H1 (cell line): ENCODE data around the gene SMARCB1. TPM values are rescaled to one million over a fixed set of nuclear protein-coding genes. Genes with fewer than 3 reads are reported as not detected.

Source experiments
- CTCF ChIA-PET: fragments of 300-600 bp; sonication (Branson Sonifier 250); formaldehyde crosslinking; loops from one replicate; lab custom pipeline; 2021; ENCODE audit not compliant: partially characterized antibody; lab: Charles Lee
- POLR2A ChIA-PET: fragments of 300-600 bp; sonication (Branson Sonifier 250); formaldehyde crosslinking; loops from one replicate; lab custom pipeline; 2021; ENCODE audit warnings: inconsistent platforms; ENCODE audit not compliant: partially characterized antibody; lab: Charles Lee
- DNase-seq, 2 experiments: peaks; one replicate each; pipeline versions ENCODE4 v3.0.0 to v3.0.0-alpha.2; 2010 to 2022; ENCODE audit warnings: low spot score in 2 of 2, low read depth in 1 of 2, mixed read lengths in 1 of 2
- FAIRE-seq: peaks from 2 replicates; lab custom pipeline; 2011; peaks lifted over from hg19 to GRCh38; lab: Jason Lieb, UNC
- H2AFZ ChIP-seq: 2 replicates; pipeline ENCODE4 v1.8.1; 2012; ENCODE audit warnings: low read length, inconsistent platforms
- H2AK5ac ChIP-seq: 2 replicates; pipeline ENCODE4 v1.6.1; 2013; ENCODE audit warnings: low read depth, low read length
- H2BK120ac ChIP-seq: replicated peaks from 2 replicates; pipeline ENCODE3; 2013; ENCODE audit warnings: low read depth, low read length, inconsistent platforms
- H2BK12ac ChIP-seq: 2 replicates; pipeline ENCODE4 v1.6.1; 2013; ENCODE audit warnings: low read depth, low read length
- H2BK15ac ChIP-seq: 2 replicates; pipeline ENCODE4 v1.6.1; 2013; ENCODE audit warnings: low read length
- H2BK20ac ChIP-seq: 2 replicates; pipeline ENCODE4 v1.6.1; 2013; ENCODE audit warnings: low read length
- H2BK5ac ChIP-seq: 2 replicates; pipeline ENCODE4 v1.6.1; 2013; ENCODE audit warnings: low read depth, low read length
- H3K14ac ChIP-seq: 2 replicates; pipeline ENCODE4 v1.6.1; 2013; ENCODE audit warnings: inconsistent platforms; ENCODE audit not compliant: insufficient read length
- H3K18ac ChIP-seq: 2 replicates; pipeline ENCODE4 v1.6.1; 2013; ENCODE audit warnings: low read length; ENCODE audit errors: extremely low read depth
- H3K23ac ChIP-seq: 2 replicates; pipeline ENCODE4 v1.6.1; 2013; ENCODE audit warnings: inconsistent platforms; ENCODE audit not compliant: insufficient read length
- H3K23me2 ChIP-seq: 2 replicates; pipeline ENCODE4 v1.6.1; 2013; ENCODE audit warnings: low read depth, low read length
- H3K27ac ChIP-seq: 2 replicates; pipeline ENCODE4 v1.6.1; 2011; ENCODE audit warnings: low read depth, low read length, inconsistent platforms
- H3K27me3 ChIP-seq, 4 experiments: replicated peaks in 1 of 4; 1 replicate in 1 of 4; 2 replicates in 3 of 4; pipeline versions ENCODE4 v1.6.1 to v1.8.1; 2011 to 2013; ENCODE audit warnings: low read length in 3 of 4, mild to moderate bottlenecking in 3 of 4, inconsistent platforms in 2 of 4, mixed read lengths in 2 of 4, moderate library complexity in 1 of 4; ENCODE audit not compliant: control insufficient read depth in 3 of 4, insufficient read depth in 3 of 4; ENCODE audit errors: extremely low read depth in 1 of 4
- H3K36me3 ChIP-seq, 4 experiments: 2 replicates each; pipeline versions ENCODE4 v1.6.1 to v1.8.1; 2011 to 2013; ENCODE audit warnings: mild to moderate bottlenecking in 4 of 4, low read length in 3 of 4, moderate library complexity in 2 of 4, control low read depth in 1 of 4, inconsistent platforms in 1 of 4; ENCODE audit not compliant: insufficient read depth in 4 of 4, control insufficient read depth in 2 of 4
- H3K4ac ChIP-seq: replicated peaks from 2 replicates; pipeline ENCODE3; 2013; ENCODE audit warnings: low read length, low read depth, mixed read lengths, inconsistent platforms; ENCODE audit not compliant: insufficient read length
- H3K4me1 ChIP-seq, 4 experiments: replicated peaks in 1 of 4; 1 replicate in 1 of 4; 2 replicates in 3 of 4; pipeline versions ENCODE4 v1.6.1 to v1.8.1; 2011 to 2013; ENCODE audit warnings: low read length in 3 of 4, inconsistent platforms in 2 of 4, mixed read lengths in 1 of 4; ENCODE audit not compliant: insufficient read depth in 4 of 4, control insufficient read depth in 3 of 4
- H3K4me2 ChIP-seq, 2 experiments: 2 replicates each; pipeline versions ENCODE4 v1.6.1 to v1.8.1; 2011 to 2013; ENCODE audit warnings: low read depth in 2 of 2, low read length in 2 of 2, control low read depth in 1 of 2, inconsistent platforms in 1 of 2, mild to moderate bottlenecking in 1 of 2; ENCODE audit not compliant: insufficient read depth in 1 of 2
- H3K4me3 ChIP-seq, 4 experiments: fragments of 200-600, 300-600 bp in 1 of 4; sonication (generic), shearing (Covaris generic), sonication (Bioruptor Twin) in 1 of 4; 2 replicates each; pipeline versions ENCODE4 v1.5.1 to v1.8.1; 2011 to 2016; ENCODE audit warnings: low read length in 4 of 4, low read depth in 3 of 4, control low read depth in 2 of 4, inconsistent platforms in 2 of 4, mild to moderate bottlenecking in 2 of 4, mixed read lengths in 1 of 4, moderate library complexity in 1 of 4; ENCODE audit not compliant: insufficient read depth in 2 of 4; ENCODE audit errors: extremely low read depth in 1 of 4
- H3K56ac ChIP-seq: replicated peaks from 2 replicates; pipeline ENCODE3; 2013; ENCODE audit warnings: low read depth, mild to moderate bottlenecking, mixed read lengths, low read length, inconsistent platforms; ENCODE audit not compliant: insufficient read length
- H3K79me1 ChIP-seq: 2 replicates; pipeline ENCODE4 v1.6.1; 2013; ENCODE audit warnings: low read depth, low read length, control low read depth
- H3K79me2 ChIP-seq, 2 experiments: 2 replicates each; pipeline versions ENCODE4 v1.6.1 to v1.8.1; 2012 to 2013; ENCODE audit warnings: low read length in 2 of 2, mild to moderate bottlenecking in 2 of 2, inconsistent platforms in 1 of 2; ENCODE audit not compliant: insufficient read depth in 2 of 2, control insufficient read depth in 1 of 2
- H3K9ac ChIP-seq, 4 experiments: replicated peaks in 1 of 4; 1 replicate in 1 of 4; 2 replicates in 3 of 4; pipeline versions ENCODE4 v1.6.1 to v1.8.1; 2011 to 2013; ENCODE audit warnings: low read depth in 3 of 4, low read length in 3 of 4, control low read depth in 2 of 4, mild to moderate bottlenecking in 2 of 4, moderate library complexity in 2 of 4, inconsistent platforms in 1 of 4; ENCODE audit errors: extremely low read depth in 1 of 4
- H3K9me3 ChIP-seq, 2 experiments: 2 replicates each; pipeline versions ENCODE4 v1.6.1 to v1.8.1; 2012 to 2013; ENCODE audit warnings: mild to moderate bottlenecking in 2 of 2, moderate library complexity in 2 of 2, control low read depth in 1 of 2, inconsistent platforms in 1 of 2, low read depth in 1 of 2, low read length in 1 of 2, mixed read lengths in 1 of 2; ENCODE audit not compliant: insufficient read depth in 2 of 2
- H4K20me1 ChIP-seq, 2 experiments: replicated peaks in 1 of 2; 2 replicates each; pipeline versions ENCODE3 to v1.8.1; 2011 to 2013; ENCODE audit warnings: inconsistent platforms in 2 of 2, low read length in 2 of 2, mild to moderate bottlenecking in 1 of 2; ENCODE audit not compliant: insufficient read depth in 2 of 2, control insufficient read depth in 1 of 2
- H4K5ac ChIP-seq: 2 replicates; pipeline ENCODE4 v1.6.1; 2013; ENCODE audit warnings: low read length, low read depth, mixed read lengths, inconsistent platforms; ENCODE audit not compliant: insufficient read length
- H4K8ac ChIP-seq: 2 replicates; pipeline ENCODE4 v1.8.0; 2013; ENCODE audit warnings: mild to moderate bottlenecking, moderate library complexity, low read length, inconsistent platforms; ENCODE audit not compliant: insufficient read depth; ENCODE audit errors: extremely low read depth
- H4K91ac ChIP-seq: replicated peaks from 2 replicates; pipeline ENCODE3; 2013; ENCODE audit warnings: low read length, mixed read lengths, inconsistent platforms; ENCODE audit not compliant: insufficient read length
- CREB1 ChIP-seq: IDR thresholded peaks from 2 replicates; pipeline ENCODE4 v1.6.1; 2012; ENCODE audit warnings: inconsistent platforms
- E2F6 ChIP-seq: IDR thresholded peaks from 2 replicates; pipeline ENCODE4 v1.6.1; 2012; ENCODE audit warnings: inconsistent platforms
- EGR1 ChIP-seq: IDR thresholded peaks from 2 replicates; pipeline ENCODE4 v1.6.1; 2011; ENCODE audit warnings: low read depth, low read length, borderline replicate concordance
- EP300 ChIP-seq, 2 experiments: IDR thresholded peaks; 1 replicate in 1 of 2; 2 replicates in 1 of 2; pipeline ENCODE4 v1.6.1; 2011 to 2012; ENCODE audit warnings: low read depth in 2 of 2, low read length in 2 of 2, mild to moderate bottlenecking in 2 of 2, borderline replicate concordance in 1 of 2, inconsistent platforms in 1 of 2, moderate library complexity in 1 of 2
- HDAC2 ChIP-seq, 2 experiments: fragments of 300-600 bp in 1 of 2; sonication (generic) in 1 of 2; IDR thresholded peaks; 2 replicates each; pipeline ENCODE4 v1.6.1; 2011 to 2012; ENCODE audit warnings: low read depth in 2 of 2, low read length in 2 of 2, mild to moderate bottlenecking in 2 of 2, moderate library complexity in 2 of 2, borderline replicate concordance in 1 of 2, inconsistent platforms in 1 of 2
- MAX ChIP-seq: IDR thresholded peaks from 2 replicates; pipeline ENCODE4 v1.6.1; 2012; ENCODE audit warnings: inconsistent platforms
- NRF1 ChIP-seq: IDR thresholded peaks from 2 replicates; pipeline ENCODE4 v1.6.1; 2011; ENCODE audit warnings: mild to moderate bottlenecking, low read depth, low read length, improper control_type of control experiment
- POLR2A ChIP-seq, 2 experiments: IDR thresholded peaks; 1 replicate in 1 of 2; 2 replicates in 1 of 2; pipeline ENCODE4 v1.6.1; 2011; ENCODE audit warnings: low read depth in 2 of 2, low read length in 2 of 2, mild to moderate bottlenecking in 2 of 2; ENCODE audit errors: control extremely low read depth in 1 of 2
- TBP ChIP-seq: IDR thresholded peaks from 2 replicates; pipeline ENCODE4 v1.6.1; 2011; ENCODE audit warnings: low read depth, low read length, improper control_type of control experiment
- TCF12 ChIP-seq: IDR thresholded peaks from 2 replicates; pipeline ENCODE4 v1.6.1; 2011; ENCODE audit warnings: low read depth, mild to moderate bottlenecking, low read length
- TEAD4 ChIP-seq: IDR thresholded peaks from 2 replicates; pipeline ENCODE4 v1.6.1; 2012; ENCODE audit warnings: low read depth, low read length, inconsistent platforms, mixed read lengths
- YY1 ChIP-seq: IDR thresholded peaks from 2 replicates; pipeline ENCODE4 v1.6.1; 2011; ENCODE audit warnings: low read depth, mild to moderate bottlenecking, low read length
- WGBS, 2 experiments: shearing (Covaris generic) in 1 of 2; methylation state at CpG; one replicate each; pipeline versions ENCODE4 v1.1.6 to v1.1.7; 2013 to 2015; ENCODE audit warnings: low lambda C conversion rate in 2 of 2, mixed read lengths in 2 of 2, inconsistent platforms in 1 of 2, low coverage in 1 of 2, missing lambda C conversion rate in 1 of 2; ENCODE audit not compliant: insufficient replicate concordance in 2 of 2, insufficient coverage in 1 of 2, insufficient read length in 1 of 2; ENCODE audit errors: extremely low coverage in 1 of 2, missing lambda C conversion rate in 1 of 2; 5-methylcytosine and 5-hydroxymethylcytosine counted together
- polyA plus RNA-seq, 7 experiments: library from polyadenylated mRNA; depleted of rRNA in 3 of 7; stranded (reverse) in 5 of 7; unstranded in 2 of 7; fragments of >200 nt in 5 of 7; fragments of 200-250 nt in 2 of 7; gene quantifications; 1 replicate in 5 of 7; 2 replicates in 1 of 7; 4 replicates in 1 of 7; pipeline versions ENCODE4 v1.2.1 to v1.2.3, GENCODE V29; 2011 to 2013; ENCODE audit warnings: missing spikeins in 2 of 7, mixed read lengths in 2 of 7
- total RNA-seq: library from RNA; stranded (reverse); fragmentation: NEBNext Ultra II Directional; extraction: Animal tissue kit (Norgen Biotek cat#: 25700); gene quantifications from 2 replicates; pipeline ENCODE4 v1.2.1, GENCODE V29; 2021

Gene SMARCB1
- total and polyA plus RNA-seq, 2 of the 8 experiments (the other 6 are each of a cell fraction or from before 2014, with no cell fraction given) = 116 to 145 TPM

GRCh38 chr22:23751441-23751996, 35.2 kb upstream of the SMARCB1 start:
- peak overlapping the region; percentile 74 for H3K4me2 ChIP-seq
- FAIRE-seq (no peak), DNase-seq (no peak)
- ChIA-PET POLR2A (interaction anchor here (0.9 to 2.3 kb wide), 5 partner anchors 12 to 106 kb away, joined by 3 to 8 read pairs (median 3); partner anchors contain the start of genes CHCHD10 and SLC2A11), CTCF (interaction anchor here (2.2 kb wide), 1 partner anchor 17 kb away, joined by 6 read pairs; no protein-coding TSS in a partner anchor)
- peak overlapping the region; percentile 98 for H4K5ac ChIP-seq
- WGBS, 2 experiments = 31% methylated on average over 21 of the region's 22 CpGs; no CpG with 5 or more reads in 1 of the 2 experiments
- H3K9ac ChIP-seq = peak overlapping the region; percentile 71 to 78 (median 73)
- TF ChIP-seq EP300 (IDR thresholded peaks at IDR 0.05; ENCODE audit: borderline replicate concordance in 1 of 2, low read depth in 2 of 2, low read length in 2 of 2) = no peak
- no peak for TF ChIP-seq NRF1
- no peak for TF ChIP-seq HDAC2 (IDR thresholded peaks at IDR 0.05; ENCODE audit: borderline replicate concordance in 1 of 2, low read depth in 2 of 2, low read length in 2 of 2)
- peak; percentile 33; the same call in 1 of the 2 replicates for TF ChIP-seq E2F6
- 0 out of 3 replicates have a peak, but pooled peaks of 1 of the 2 experiments have one; percentile 33 for TF ChIP-seq POLR2A (IDR thresholded peaks at IDR 0.05; ENCODE audit: control extremely low read depth in 1 of 2, low read depth in 2 of 2, low read length in 2 of 2)
- peak; percentile 42; the same call in 1 of the 2 replicates for TF ChIP-seq MAX
- peak; percentile 77 for TF ChIP-seq YY1
- peak; percentile 45; the same call in 1 of the 2 replicates for TF ChIP-seq EGR1
- TF ChIP-seq TBP = peak; percentile 93
- no peak for TF ChIP-seq TCF12
- TF ChIP-seq CREB1 = no peak
- TF ChIP-seq TEAD4 = peak; percentile 4; the same call in 1 of the 2 replicates
- peak overlapping the region; percentile 87 for H3K18ac ChIP-seq
- peak overlapping the region; percentile 78 for H3K27ac ChIP-seq
- peak overlapping the region; percentile 99 for H4K8ac ChIP-seq
- peaks cover 0 to 6% (median 2%) of the 10 kb centered on the region in 4 experiments; a peak in 3 of 7 replicates for H3K4me1 ChIP-seq
- no peak overlapping the region for H2AK5ac ChIP-seq
- H3K23ac ChIP-seq = no peak overlapping the region
- peak overlapping the region; percentile 87 for H2BK5ac ChIP-seq
- no peak overlapping the region for H2BK20ac ChIP-seq
- no peaks in the 10 kb centered on the region for H3K79me1 ChIP-seq
- H3K27me3 ChIP-seq = no peaks in the 10 kb centered on the region
- no peaks in the 10 kb centered on the region for H4K20me1 ChIP-seq
- H3K36me3 ChIP-seq = no peaks in the 10 kb centered on the region
- no peak overlapping the region; the same call in 1 of the 2 replicates for H2AFZ ChIP-seq
- peak overlapping the region; percentile 86 for H3K56ac ChIP-seq
- peak overlapping the region; percentile 98 for H4K91ac ChIP-seq
- H3K9me3 ChIP-seq = no peaks in the 10 kb centered on the region
- no peak overlapping the region for H2BK120ac ChIP-seq
- no peak overlapping the region for H3K4ac ChIP-seq
- H2BK15ac ChIP-seq = peak overlapping the region; percentile 97; the same call in 1 of the 2 replicates
- H2BK12ac ChIP-seq = 0 out of 2 replicates have a peak overlapping the region, but pooled peaks have one; percentile 60
- H3K23me2 ChIP-seq = peaks cover 11% of the 10 kb centered on the region; the same call in 1 of the 2 replicates
- H3K4me3 ChIP-seq = peak overlapping the region; percentile 56 to 78 (median 74)
- H3K14ac ChIP-seq = no peak overlapping the region
- no peaks in the 10 kb centered on the region for H3K79me2 ChIP-seq
